ENCODE measurements around the gene GALNT14. TPM values are rescaled to one million over a fixed set of nuclear protein-coding genes. Genes with fewer than 3 reads are reported as not detected.

Gene GALNT14
- polyA plus RNA-seq, 3 donors from 2014 or later = not detected

GRCh38 chr2:31016648-31017047 is 121.6 kb downstream of the GALNT14 start:
- Mint-ChIP-seq H3K4me1 (no peaks in the 10 kb centered on the region), H3K9me3 (no peaks in the 10 kb centered on the region), H3K4me3 (no peak overlapping the region), H3K36me3 (no peaks in the 10 kb centered on the region), H3K27ac (no peak overlapping the region), H3K27me3 (ENCODE audit: low read depth in 3 of 3) (peaks cover 2 to 8% (median 2%) of the 10 kb centered on the region in 3 donors)
- no peak for DNase-seq

DNA sequence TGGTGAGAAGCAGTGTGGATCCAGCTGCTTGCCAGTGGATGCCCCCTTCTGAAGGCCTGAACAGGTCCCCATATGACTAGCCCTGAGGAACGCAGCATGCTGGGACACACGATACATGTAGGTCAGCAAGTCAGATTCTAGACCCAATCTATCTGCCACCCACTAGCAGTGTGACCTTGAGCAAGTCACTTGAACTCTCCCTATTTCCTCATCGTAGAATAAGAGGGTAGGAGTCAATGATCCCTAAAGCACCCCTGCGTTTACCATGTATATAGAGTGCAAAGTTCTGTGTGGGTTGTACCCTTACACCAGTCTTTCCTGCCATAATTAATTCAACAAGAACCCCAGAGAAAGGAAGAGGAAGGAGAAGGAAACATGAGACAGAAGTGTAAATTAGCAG is 123.7 kb downstream of the GALNT14 start:
- peaks cover 4 to 8% (median 8%) of the 10 kb centered on the region in 3 donors for H3K27me3 Mint-ChIP-seq (ENCODE audit: low read depth in 3 of 3)
- no peak for DNase-seq
- H3K4me1 Mint-ChIP-seq = no peaks in the 10 kb centered on the region
- H3K4me3 Mint-ChIP-seq = no peak overlapping the region
- H3K9me3 Mint-ChIP-seq = peaks cover 0 to 2% (median 0%) of the 10 kb centered on the region in 6 donors
- H3K36me3 Mint-ChIP-seq = no peaks in the 10 kb centered on the region
- no peak overlapping the region for H3K27ac Mint-ChIP-seq

GRCh38 chr2:31013301-31013700 is 124.9 kb downstream of the GALNT14 start:
- H3K9me3 Mint-ChIP-seq = peaks cover 0 to 2% (median 0%) of the 10 kb centered on the region in 6 donors
- H3K4me1 Mint-ChIP-seq = no peaks in the 10 kb centered on the region
- no peaks in the 10 kb centered on the region for H3K36me3 Mint-ChIP-seq
- peaks cover 4 to 9% (median 8%) of the 10 kb centered on the region in 3 donors for H3K27me3 Mint-ChIP-seq (ENCODE audit: low read depth in 3 of 3)
- H3K4me3 Mint-ChIP-seq = no peak overlapping the region
- H3K27ac Mint-ChIP-seq = no peak overlapping the region
- no peak for DNase-seq

GRCh38 chr2:31012406-31012805 is 125.8 kb downstream of the GALNT14 start:
- Mint-ChIP-seq H3K4me1 (no peaks in the 10 kb centered on the region), H3K4me3 (no peak overlapping the region), H3K36me3 (no peaks in the 10 kb centered on the region), H3K9me3 (peaks cover 0 to 2% (median 0%) of the 10 kb centered on the region in 6 donors), H3K27me3 (ENCODE audit: low read depth in 3 of 3) (peaks cover 4 to 7% (median 6%) of the 10 kb centered on the region in 3 donors), H3K27ac (no peak overlapping the region)
- DNase-seq = no peak

- no peak for DNase-seq
- peaks cover 0 to 2% (median 0%) of the 10 kb centered on the region in 6 donors for H3K9me3 Mint-ChIP-seq
- H3K27ac Mint-ChIP-seq = no peak overlapping the region
- peaks cover 2 to 10% (median 7%) of the 10 kb centered on the region in 3 donors for H3K27me3 Mint-ChIP-seq (ENCODE audit: low read depth in 3 of 3)
- H3K4me1 Mint-ChIP-seq = no peaks in the 10 kb centered on the region
- H3K4me3 Mint-ChIP-seq = no peak overlapping the region
- H3K36me3 Mint-ChIP-seq = no peaks in the 10 kb centered on the region
Observed at GRCh38 chr2:31011587-31011986, 126.7 kb downstream of the GALNT14 start.

- Mint-ChIP-seq H3K4me1 (no peaks in the 10 kb centered on the region), H3K27me3 (ENCODE audit: low read depth in 3 of 3) (peaks cover 2 to 10% (median 5%) of the 10 kb centered on the region in 3 donors), H3K27ac (no peak overlapping the region), H3K4me3 (no peak overlapping the region), H3K36me3 (no peaks in the 10 kb centered on the region), H3K9me3 (peaks cover 0 to 2% (median 0%) of the 10 kb centered on the region in 6 donors)
- DNase-seq = no peak
Observed at GRCh38 chr2:31008561-31009114, 129.6 kb downstream of the GALNT14 start.

GRCh38 chr2:31004257-31004656 is 134.0 kb downstream of the GALNT14 start:
- Mint-ChIP-seq H3K36me3 (no peaks in the 10 kb centered on the region), H3K9me3 (no peaks in the 10 kb centered on the region), H3K27ac (no peak overlapping the region), H3K4me3 (no peak overlapping the region), H3K27me3 (ENCODE audit: low read depth in 3 of 3) (peaks cover 2 to 4% (median 3%) of the 10 kb centered on the region in 3 donors), H3K4me1 (no peaks in the 10 kb centered on the region)
- no peak for DNase-seq

DNA sequence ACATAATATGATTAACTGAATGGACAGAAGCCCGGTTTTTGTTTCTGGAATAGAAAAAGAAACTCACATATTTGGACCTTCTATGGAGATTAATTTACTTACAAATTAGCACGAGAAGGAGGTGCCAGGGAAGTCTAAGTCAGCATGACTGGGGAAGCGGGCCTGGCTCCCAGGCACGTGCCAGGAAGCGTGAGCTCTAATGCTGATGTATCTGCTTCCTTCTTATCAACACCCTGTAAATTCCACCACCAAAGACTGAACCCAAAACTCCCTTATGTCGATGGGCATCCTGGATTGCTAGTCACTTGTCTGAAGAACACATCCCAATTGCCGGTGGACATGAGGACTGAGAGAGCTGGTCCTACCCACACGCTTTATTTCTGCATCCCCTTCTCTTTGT is 134.5 kb downstream of the GALNT14 start:
- no peak for DNase-seq
- H3K4me3 Mint-ChIP-seq = no peak overlapping the region
- no peaks in the 10 kb centered on the region for H3K9me3 Mint-ChIP-seq
- no peaks in the 10 kb centered on the region for H3K4me1 Mint-ChIP-seq
- no peak overlapping the region for H3K27ac Mint-ChIP-seq
- peaks cover 2 to 4% (median 2%) of the 10 kb centered on the region in 3 donors for H3K27me3 Mint-ChIP-seq (ENCODE audit: low read depth in 3 of 3)
- no peaks in the 10 kb centered on the region for H3K36me3 Mint-ChIP-seq

DNA sequence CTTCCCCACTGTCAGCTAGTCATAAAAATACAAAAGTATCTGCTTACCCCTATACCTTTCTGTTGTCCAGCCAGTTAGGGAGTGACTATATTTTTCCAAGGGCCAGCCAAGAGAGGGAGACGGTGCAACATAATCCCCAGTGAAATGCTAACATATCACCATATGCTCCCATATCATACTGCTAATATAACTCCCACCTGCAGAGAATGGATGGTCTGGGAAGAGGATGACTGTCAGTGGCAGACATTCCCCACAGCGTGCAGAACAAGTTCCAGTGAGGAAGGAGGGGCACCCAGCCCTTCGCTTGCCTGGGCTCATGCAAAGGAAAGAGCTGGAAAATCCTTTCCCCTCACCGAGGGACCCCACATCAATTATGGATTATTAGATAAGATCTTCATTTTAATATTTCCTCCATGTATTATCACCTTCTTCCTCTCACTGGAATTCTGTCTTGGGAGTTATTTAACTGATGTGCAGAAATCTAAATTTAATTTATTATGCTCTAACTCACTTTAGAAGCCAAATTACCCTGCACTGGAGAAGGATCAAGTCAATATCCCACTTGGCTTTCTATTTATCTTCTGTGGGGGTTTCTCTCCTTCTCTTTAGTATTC is 135.6 kb downstream of the GALNT14 start:
- Mint-ChIP-seq H3K36me3 (no peaks in the 10 kb centered on the region), H3K4me1 (no peaks in the 10 kb centered on the region), H3K27ac (no peak overlapping the region), H3K9me3 (peaks cover 0 to 1% (median 0%) of the 10 kb centered on the region in 6 donors), H3K27me3 (ENCODE audit: low read depth in 3 of 3) (peaks cover 2 to 7% (median 2%) of the 10 kb centered on the region in 3 donors), H3K4me3 (no peak overlapping the region)
- DNase-seq = no peak

- Mint-ChIP-seq H3K9me3 (peaks cover 0 to 1% (median 0%) of the 10 kb centered on the region in 6 donors), H3K27ac (no peak overlapping the region), H3K4me3 (no peak overlapping the region), H3K27me3 (ENCODE audit: low read depth in 3 of 3) (peaks cover 2 to 5% (median 2%) of the 10 kb centered on the region in 3 donors), H3K36me3 (no peaks in the 10 kb centered on the region), H3K4me1 (no peaks in the 10 kb centered on the region)
- no peak for DNase-seq
Observed at GRCh38 chr2:31000970-31001369, 137.3 kb downstream of the GALNT14 start.

- Mint-ChIP-seq H3K9me3 (peaks cover 0 to 1% (median 0%) of the 10 kb centered on the region in 6 donors), H3K27ac (no peak overlapping the region), H3K4me1 (no peaks in the 10 kb centered on the region), H3K4me3 (no peak overlapping the region), H3K36me3 (no peaks in the 10 kb centered on the region), H3K27me3 (ENCODE audit: low read depth in 3 of 3) (peaks cover 2 to 5% (median 2%) of the 10 kb centered on the region in 3 donors)
- no peak for DNase-seq
Observed at GRCh38 chr2:30998672-30999071, 139.6 kb downstream of the GALNT14 start.

DNA sequence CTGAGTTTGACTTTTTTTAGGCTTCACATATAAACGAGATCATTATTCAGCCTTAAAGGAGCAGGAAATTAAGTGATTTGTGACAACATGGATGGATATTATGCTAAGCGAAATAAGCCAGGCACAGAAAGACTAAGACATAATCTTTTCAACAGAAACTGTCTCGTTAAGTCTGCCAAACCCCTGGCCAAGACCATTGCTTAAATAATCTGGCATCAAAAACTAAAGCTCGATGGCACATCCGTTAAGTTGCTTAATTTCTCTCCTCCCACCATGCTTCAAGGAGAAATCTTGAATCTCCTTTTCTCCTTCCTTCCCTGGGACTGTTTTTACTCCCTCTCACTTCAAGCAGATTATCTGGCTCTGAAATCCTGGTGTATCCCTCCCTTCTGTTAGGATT is 140.3 kb downstream of the GALNT14 start:
- peaks cover 2 to 5% (median 2%) of the 10 kb centered on the region in 3 donors for H3K27me3 Mint-ChIP-seq (ENCODE audit: low read depth in 3 of 3)
- peaks cover 0 to 1% (median 0%) of the 10 kb centered on the region in 6 donors for H3K9me3 Mint-ChIP-seq
- no peaks in the 10 kb centered on the region for H3K4me1 Mint-ChIP-seq
- H3K27ac Mint-ChIP-seq = no peak overlapping the region
- no peak overlapping the region for H3K4me3 Mint-ChIP-seq
- DNase-seq = no peak
- H3K36me3 Mint-ChIP-seq = no peaks in the 10 kb centered on the region

- DNase-seq = no peak
- Mint-ChIP-seq H3K27ac (no peak overlapping the region), H3K4me3 (no peak overlapping the region), H3K27me3 (ENCODE audit: low read depth in 3 of 3) (peaks cover 0 to 11% (median 0%) of the 10 kb centered on the region in 3 donors), H3K36me3 (no peaks in the 10 kb centered on the region), H3K4me1 (no peaks in the 10 kb centered on the region), H3K9me3 (peaks cover 0 to 1% (median 0%) of the 10 kb centered on the region in 6 donors)
Observed at GRCh38 chr2:30994227-30995056, 143.8 kb downstream of the GALNT14 start.

- DNase-seq = no peak
- peaks cover 0 to under 1% (median 0%) of the 10 kb centered on the region in 6 donors for H3K9me3 Mint-ChIP-seq
- H3K36me3 Mint-ChIP-seq = no peaks in the 10 kb centered on the region
- no peak overlapping the region for H3K27ac Mint-ChIP-seq
- H3K27me3 Mint-ChIP-seq (ENCODE audit: low read depth in 3 of 3) = peaks cover 0 to 8% (median 0%) of the 10 kb centered on the region in 3 donors
- H3K4me3 Mint-ChIP-seq = no peak overlapping the region
- no peaks in the 10 kb centered on the region for H3K4me1 Mint-ChIP-seq
Observed at GRCh38 chr2:30992781-30993180, 145.5 kb downstream of the GALNT14 start.
